Panc1 (cell line): ENCODE measurements around the gene MORN4. TPM values are rescaled to one million over a fixed set of nuclear protein-coding genes. Genes with fewer than 3 reads are reported as not detected.

ENCODE experiments used
- ATAC-seq: fragments of 200-7000 bp; cut with Tn5 transposase; 2 replicates; pipeline ENCODE4 v1.9.1; 2020; ENCODE audit warnings: mild to moderate bottlenecking, moderate library complexity
- BruUV-seq: library from RNA; stranded (reverse); fragments of 400-500 nt; replicated peaks from 2 replicates; lab custom pipeline; 2021; lab: Mats Ljungman, UMichigan
- CTCF ChIA-PET: fragments of 300-600 bp; sonication (Branson Sonifier 250); formaldehyde crosslinking; loops from one replicate; lab custom pipeline; 2022; ENCODE audit warnings: antibody characterized with exemption; lab: Charles Lee
- POLR2A ChIA-PET: fragments of 300-600 bp; sonication (Branson Sonifier 250); formaldehyde crosslinking; loops from one replicate; lab custom pipeline; 2022; ENCODE audit warnings: antibody characterized with exemption; lab: Charles Lee
- DNase-seq: peaks from one replicate; pipeline ENCODE4 v3.0.0-alpha.2; 2010; ENCODE audit warnings: low read depth, low spot score
- H3K27ac ChIP-seq: 2 replicates; pipeline ENCODE4 v1.5.1; 2011; ENCODE audit warnings: mild to moderate bottlenecking, low read length, inconsistent platforms
- H3K27me3 ChIP-seq: fragments of 200-500 bp; sonication (Bioruptor generic); 2 replicates; pipeline ENCODE4 v1.6.0; 2014; ENCODE audit warnings: low read length, inconsistent platforms; ENCODE audit not compliant: control insufficient read depth, insufficient read depth
- H3K36me3 ChIP-seq: fragments of 200-500 bp; sonication (Bioruptor generic); 2 replicates; pipeline ENCODE4 v1.5.1; 2014; ENCODE audit warnings: inconsistent platforms, mild to moderate bottlenecking, low read length, moderate library complexity; ENCODE audit not compliant: control insufficient read depth, insufficient read depth
- H3K4me1 ChIP-seq: 2 replicates; pipeline ENCODE4 v1.5.1; 2011; ENCODE audit warnings: inconsistent platforms, mild to moderate bottlenecking, low read length, moderate library complexity; ENCODE audit not compliant: control insufficient read depth, insufficient read depth
- H3K4me3 ChIP-seq, 2 experiments: 2 replicates each; pipeline ENCODE4 v1.5.1; 2011 to 2012; ENCODE audit warnings: low read depth in 2 of 2, low read length in 2 of 2, mild to moderate bottlenecking in 2 of 2, inconsistent platforms in 1 of 2, moderate library complexity in 1 of 2
- H3K9me3 ChIP-seq: fragments of 200-500 bp; sonication (Bioruptor generic); 2 replicates; pipeline ENCODE4 v1.5.1; 2014; ENCODE audit warnings: low read depth, mild to moderate bottlenecking, inconsistent platforms, low read length, moderate library complexity; ENCODE audit not compliant: control insufficient read depth, insufficient read depth
- CTCF ChIP-seq: fragments of 450-650 bp; IDR thresholded peaks from 2 replicates; pipeline ENCODE4 v1.5.1; 2017; ENCODE audit warnings: mild to moderate bottlenecking
- POLR2AphosphoS5 ChIP-seq: IDR thresholded peaks from 2 replicates; pipeline ENCODE4 v1.6.1; 2012; ENCODE audit warnings: mild to moderate bottlenecking, low read depth, low read length, moderate library complexity
- SIN3A ChIP-seq: IDR thresholded peaks from 2 replicates; pipeline ENCODE4 v1.6.1; 2012; ENCODE audit warnings: low read depth, mild to moderate bottlenecking, low read length, moderate library complexity, borderline replicate concordance; ENCODE audit not compliant: insufficient read depth
- TCF7L2 ChIP-seq: IDR thresholded peaks from 2 replicates; pipeline ENCODE4 v1.6.1; 2011; ENCODE audit warnings: mild to moderate bottlenecking, low read depth, low read length, inconsistent platforms
- in situ Hi-C: cut with HindIII; loops from 2 replicates; pipeline ENCODE4 v1.10.0; 2016; ENCODE audit warnings: low sequenced_read_pairs, low pct_unique_long_range_greater_than_20kb
- intact Hi-C: fragments of 100-400 bp; cut with micrococcal nuclease; formaldehyde crosslinking; loops from one replicate; pipeline ENCODE4 v1.10.0; 2022; ENCODE audit not compliant: unreplicated experiment
- total RNA-seq: library from RNA; stranded (reverse); gene quantifications from one replicate; pipeline ENCODE4 v1.2.1, GENCODE V29; 2021; ENCODE audit not compliant: unreplicated experiment
- TF ChIP-seq, protein P1 (sequence below), 2 experiments: IDR thresholded peaks; 2 replicates each; pipeline ENCODE4 v1.6.1; 2011 to 2012; ENCODE audit warnings: low read depth in 2 of 2, control low read depth in 1 of 2, low read length in 1 of 2, mild to moderate bottlenecking in 1 of 2, moderate library complexity in 1 of 2; ENCODE audit not compliant: insufficient read depth in 1 of 2

MORN4 gene
- total RNA-seq, 1 experiment from 2014 or later = 17.9 TPM

DNA sequence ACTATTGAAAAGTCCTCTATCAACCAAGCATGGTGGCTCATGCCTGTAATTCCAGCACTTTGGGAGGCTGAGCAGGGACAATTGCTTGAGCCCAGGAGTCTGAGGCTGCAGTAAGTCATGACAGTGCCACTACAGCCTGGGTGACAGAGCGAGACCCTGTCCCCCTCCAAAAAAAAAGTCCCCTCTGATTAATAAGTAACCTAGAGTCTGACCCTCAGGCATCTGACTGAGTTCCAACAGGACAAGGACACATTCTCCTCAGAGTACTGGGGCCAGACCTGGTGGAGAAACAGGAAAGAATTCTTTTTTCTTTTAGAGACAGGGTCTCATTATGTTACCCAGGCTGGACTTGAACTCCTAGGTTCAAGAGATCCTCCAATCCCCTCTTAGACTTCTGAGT, 10.0 kb downstream of the MORN4 start:
- in situ Hi-C loops = no loop called here
- Histone ChIP-seq H3K9me3 (no peaks in the 10 kb centered on the region), H3K36me3 (no peaks in the 10 kb centered on the region), H3K27ac (no peak overlapping the region), H3K4me1 (no peaks in the 10 kb centered on the region), H3K4me3 (no peak overlapping the region), H3K27me3 (no peaks in the 10 kb centered on the region)
- DNase-seq (no peak), ATAC-seq (no peak)
- no TSS peak for BruUV-seq
- ChIA-PET POLR2A (no interaction called here), CTCF (no interaction called here)
- TF ChIP-seq, protein P1, sequence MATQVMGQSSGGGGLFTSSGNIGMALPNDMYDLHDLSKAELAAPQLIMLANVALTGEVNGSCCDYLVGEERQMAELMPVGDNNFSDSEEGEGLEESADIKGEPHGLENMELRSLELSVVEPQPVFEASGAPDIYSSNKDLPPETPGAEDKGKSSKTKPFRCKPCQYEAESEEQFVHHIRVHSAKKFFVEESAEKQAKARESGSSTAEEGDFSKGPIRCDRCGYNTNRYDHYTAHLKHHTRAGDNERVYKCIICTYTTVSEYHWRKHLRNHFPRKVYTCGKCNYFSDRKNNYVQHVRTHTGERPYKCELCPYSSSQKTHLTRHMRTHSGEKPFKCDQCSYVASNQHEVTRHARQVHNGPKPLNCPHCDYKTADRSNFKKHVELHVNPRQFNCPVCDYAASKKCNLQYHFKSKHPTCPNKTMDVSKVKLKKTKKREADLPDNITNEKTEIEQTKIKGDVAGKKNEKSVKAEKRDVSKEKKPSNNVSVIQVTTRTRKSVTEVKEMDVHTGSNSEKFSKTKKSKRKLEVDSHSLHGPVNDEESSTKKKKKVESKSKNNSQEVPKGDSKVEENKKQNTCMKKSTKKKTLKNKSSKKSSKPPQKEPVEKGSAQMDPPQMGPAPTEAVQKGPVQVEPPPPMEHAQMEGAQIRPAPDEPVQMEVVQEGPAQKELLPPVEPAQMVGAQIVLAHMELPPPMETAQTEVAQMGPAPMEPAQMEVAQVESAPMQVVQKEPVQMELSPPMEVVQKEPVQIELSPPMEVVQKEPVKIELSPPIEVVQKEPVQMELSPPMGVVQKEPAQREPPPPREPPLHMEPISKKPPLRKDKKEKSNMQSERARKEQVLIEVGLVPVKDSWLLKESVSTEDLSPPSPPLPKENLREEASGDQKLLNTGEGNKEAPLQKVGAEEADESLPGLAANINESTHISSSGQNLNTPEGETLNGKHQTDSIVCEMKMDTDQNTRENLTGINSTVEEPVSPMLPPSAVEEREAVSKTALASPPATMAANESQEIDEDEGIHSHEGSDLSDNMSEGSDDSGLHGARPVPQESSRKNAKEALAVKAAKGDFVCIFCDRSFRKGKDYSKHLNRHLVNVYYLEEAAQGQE (IDR thresholded peaks at IDR 0.05; ENCODE audit: insufficient read depth in 1 of 2, low read depth in 2 of 2, low read length in 1 of 2) = no peak
- TF ChIP-seq SIN3A (no peak), CTCF (no peak), POLR2AphosphoS5 (no peak), TCF7L2 (no peak)
- intact Hi-C loops = no loop called here

DNA sequence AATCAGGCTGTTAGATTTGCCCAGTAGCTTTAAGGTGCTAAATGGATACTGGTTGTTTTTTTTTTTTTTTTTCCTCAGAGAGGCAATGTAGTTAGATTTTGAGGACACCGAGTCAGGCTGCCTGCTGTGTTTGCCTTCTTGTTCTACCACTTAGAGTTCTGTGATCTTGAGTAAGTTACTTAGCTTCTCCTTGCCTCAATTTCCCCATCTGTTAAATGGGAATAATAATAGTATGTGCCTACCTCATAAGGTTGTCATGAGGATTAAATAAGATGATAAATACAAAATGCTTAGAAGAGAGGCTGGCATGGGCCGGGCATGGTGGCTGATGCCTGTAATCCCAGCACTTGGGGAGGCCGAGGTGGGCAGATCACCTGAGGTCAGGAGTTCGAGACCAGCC, 14.6 kb downstream of the MORN4 start:
- in situ Hi-C loops (no loop called here), intact Hi-C loops (no loop called here)
- DNase-seq (no peak), ATAC-seq (no peak)
- TF ChIP-seq CTCF (no peak), SIN3A (no peak), POLR2AphosphoS5 (no peak), TCF7L2 (no peak)
- TF ChIP-seq, protein P1 (IDR thresholded peaks at IDR 0.05; ENCODE audit: insufficient read depth in 1 of 2, low read depth in 2 of 2, low read length in 1 of 2) = no peak
- H3K4me3 ChIP-seq = no peak overlapping the region
- H3K36me3 ChIP-seq = no peaks in the 10 kb centered on the region
- no peaks in the 10 kb centered on the region for H3K27me3 ChIP-seq
- BruUV-seq = no TSS peak
- CTCF ChIA-PET = no interaction called here
- POLR2A ChIA-PET = no interaction called here
- no peaks in the 10 kb centered on the region for H3K9me3 ChIP-seq
- no peaks in the 10 kb centered on the region for H3K4me1 ChIP-seq
- H3K27ac ChIP-seq = no peak overlapping the region
